ENCODE measurements around the gene TMC4.

Gene TMC4

DNA sequence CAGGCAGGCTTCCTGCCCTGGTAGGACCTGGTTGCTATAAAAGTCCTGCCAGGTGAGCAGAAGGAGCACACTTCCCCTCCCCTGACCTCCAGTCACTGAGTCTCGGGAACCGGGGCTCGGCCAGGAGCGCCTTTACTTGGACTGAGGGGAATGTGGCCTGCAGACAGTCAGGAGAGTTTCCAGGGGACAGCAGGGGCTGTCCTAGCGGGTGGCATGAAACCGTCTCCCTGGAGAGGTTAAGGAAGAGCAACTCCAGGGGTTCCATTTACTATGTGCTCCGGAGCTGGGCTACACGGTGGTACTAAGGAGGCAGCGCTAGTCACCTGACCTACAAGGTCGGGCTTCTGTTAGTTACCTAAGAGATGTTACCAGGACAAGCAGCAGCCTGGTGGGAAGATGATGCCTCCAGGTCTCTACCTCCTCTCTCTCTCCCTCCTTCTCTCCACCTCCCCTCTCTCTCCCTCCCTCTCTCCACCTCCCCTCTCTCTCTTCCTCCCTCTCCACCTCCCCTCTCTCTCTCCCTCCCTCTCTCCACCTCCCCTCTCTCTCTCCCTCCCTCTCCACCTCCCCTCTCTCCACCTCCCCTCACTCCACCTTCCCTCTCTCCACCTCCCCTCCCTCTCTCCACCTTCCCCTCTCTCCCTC lies 39.5 kb downstream of the TMC4 start:
- DNase-seq (ENCODE audit: low read depth) = no peak

DNA sequence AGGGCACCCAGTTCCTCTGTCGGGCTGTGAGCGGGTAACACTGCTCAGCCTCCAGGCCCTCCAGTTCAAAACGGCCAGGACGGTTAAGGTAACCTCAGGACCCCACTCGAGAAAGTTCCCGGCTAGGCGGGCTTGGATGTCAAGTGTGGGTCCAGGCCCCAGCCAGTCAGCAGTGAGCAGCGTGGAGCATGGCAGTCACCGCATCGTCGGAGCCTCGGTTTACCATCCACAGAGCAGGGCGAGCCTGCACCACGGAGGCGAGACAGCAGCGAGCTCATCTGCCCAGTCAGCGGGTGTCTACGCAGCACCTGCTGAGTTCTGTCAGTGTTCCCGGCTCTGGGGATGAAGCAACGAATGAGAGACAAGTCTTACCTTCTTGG lies 43.4 kb downstream of the TMC4 start:
- no peak for DNase-seq (ENCODE audit: low read depth)

DNA sequence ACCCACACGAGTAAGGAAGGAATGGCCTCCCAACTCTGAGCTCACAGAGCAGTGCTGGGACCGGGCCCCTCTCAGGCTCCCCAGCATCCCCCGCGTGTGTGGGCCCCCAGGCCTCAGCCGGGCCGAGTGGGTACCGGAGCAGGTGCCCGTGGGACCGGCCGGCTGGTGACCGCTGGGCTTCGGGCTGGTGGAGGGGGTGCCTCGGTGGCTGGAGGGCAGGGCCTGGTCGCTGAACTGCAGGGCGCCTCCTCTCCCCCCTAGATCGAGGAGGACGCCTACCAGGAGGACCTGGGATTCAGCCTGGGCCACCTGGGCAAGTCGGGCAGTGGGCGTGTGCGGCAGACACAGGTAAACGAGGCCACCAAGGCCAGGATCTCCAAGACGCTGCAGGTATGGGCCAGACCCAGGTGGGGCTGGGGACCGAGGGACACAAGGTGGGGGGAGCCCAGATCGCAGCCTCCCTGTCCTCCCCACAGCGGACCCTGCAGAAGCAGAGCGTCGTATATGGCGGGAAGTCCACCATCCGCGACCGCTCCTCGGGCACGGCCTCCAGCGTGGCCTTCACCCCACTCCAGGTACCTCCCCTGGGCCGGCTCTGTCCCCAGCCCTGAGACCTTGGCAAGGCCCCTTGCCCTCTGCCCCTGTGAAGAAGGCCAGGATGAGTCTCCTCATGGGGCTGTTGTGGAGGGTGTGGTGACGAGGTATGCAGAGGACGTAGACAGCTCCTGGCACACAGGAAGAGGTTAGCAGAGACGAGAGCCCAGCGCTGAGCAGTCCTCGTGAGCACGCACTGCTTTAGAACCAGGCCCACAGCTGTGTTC lies 44.0 kb downstream of the TMC4 start:
- DNase-seq (ENCODE audit: low read depth) = no peak

DNA sequence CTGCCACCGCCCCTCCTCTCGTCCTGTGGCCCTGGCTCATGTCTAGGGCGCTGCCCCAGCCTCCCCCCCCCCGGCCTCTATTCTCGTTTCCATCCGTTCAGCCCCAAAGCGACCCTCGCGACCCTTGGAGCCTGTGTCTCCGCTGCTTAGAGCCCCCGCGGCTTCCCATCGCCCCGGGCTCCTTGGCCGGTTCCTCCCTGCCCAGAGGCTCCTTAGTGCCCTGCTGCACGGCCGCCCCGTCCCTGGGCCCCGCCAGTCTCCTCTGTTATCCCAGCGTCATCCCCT lies 44.6 kb downstream of the TMC4 start:
- DNase-seq (ENCODE audit: low read depth) = no peak

DNA sequence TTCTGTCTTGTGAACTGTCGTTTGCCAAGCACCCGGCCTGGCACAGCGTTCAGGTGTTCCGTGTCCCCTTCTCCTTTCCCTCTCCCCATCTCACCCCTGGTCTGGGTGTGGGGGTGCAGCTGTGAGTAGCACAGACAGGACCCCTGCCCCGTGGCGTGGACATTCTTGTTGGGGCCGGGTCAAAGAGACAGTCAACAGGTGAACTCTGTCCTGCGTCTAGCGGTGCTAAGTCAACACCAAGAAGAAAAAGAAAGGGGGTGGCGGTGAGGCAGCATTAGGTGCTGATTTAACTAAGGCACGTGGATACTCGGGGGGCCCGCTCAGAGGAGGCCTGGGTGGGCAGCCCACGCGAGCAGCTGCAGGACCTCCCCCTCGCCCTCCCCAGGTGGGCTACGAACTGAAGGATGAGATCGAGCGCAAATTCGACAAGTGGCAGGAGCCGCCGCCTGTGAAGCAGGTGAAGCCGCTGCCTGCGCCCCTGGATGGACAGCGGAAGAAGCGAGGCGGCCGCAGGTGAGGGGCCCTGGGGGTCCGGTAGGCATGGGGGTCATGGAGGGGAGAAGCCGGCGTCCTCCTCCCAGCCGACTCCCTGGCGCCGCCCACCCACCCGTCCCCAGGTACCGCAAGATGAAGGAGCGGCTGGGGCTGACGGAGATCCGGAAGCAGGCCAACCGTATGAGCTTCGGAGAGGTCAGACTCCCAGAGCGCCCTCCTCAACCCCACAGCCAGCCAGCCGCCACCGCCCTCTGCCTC lies 45.1 kb downstream of the TMC4 start:
- no peak for DNase-seq (ENCODE audit: low read depth)

DNA sequence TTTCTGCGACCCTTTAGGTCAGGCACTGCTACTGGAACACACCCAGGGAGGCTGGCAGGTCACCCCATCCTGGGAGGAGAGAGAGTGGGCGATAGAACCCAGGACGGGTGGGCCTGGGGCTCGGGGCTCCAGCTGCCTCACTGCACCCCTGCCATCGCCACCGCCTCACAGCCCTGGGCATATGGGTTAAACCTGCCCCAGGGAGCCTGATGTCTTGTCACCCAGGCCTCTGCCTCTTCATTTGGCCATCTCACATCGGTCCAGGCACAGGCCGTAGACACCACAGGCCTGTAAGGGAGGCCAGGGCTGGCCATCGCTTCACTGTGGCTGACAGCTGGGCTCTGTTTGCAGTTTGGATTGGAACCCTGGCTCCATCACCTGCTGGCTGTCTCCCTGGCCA lies 47.2 kb downstream of the TMC4 start:
- no peak for DNase-seq (ENCODE audit: low read depth)

DNA sequence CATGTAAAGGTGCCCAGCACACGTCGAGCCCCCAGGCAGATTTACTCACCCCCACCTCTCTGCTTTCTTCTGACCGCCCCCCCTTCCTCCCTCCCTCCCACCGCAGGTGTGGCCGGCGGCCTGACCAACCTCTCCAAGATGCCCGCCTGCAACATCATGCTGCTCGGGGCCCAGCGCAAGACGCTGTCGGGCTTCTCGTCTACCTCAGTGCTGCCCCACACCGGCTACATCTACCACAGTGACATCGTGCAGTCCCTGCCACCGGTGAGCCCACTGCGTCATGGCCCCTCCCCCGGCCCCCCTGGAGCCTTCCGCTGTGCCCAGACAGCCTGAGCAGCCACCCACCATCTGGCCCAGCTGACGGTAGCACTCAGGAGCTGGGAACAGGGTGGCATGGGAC lies 48.6 kb downstream of the TMC4 start:
- DNase-seq (ENCODE audit: low read depth) = no peak

DNA sequence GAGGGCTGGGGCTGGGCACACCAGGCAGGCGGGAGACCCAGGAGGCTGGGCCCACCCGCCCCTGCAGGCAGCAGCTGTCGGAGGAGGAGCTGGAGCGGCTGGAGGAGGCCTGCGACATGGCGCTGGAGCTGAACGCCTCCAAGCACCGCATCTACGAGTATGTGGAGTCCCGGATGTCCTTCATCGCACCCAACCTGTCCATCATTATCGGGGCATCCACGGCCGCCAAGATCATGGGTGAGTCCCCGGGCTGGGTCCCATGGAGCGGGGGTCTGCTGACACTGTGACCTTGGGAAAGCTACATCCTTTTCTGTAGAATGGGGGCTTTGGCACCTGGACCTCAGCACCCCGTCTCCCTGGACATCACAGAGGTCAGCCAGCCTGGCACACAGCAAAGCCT lies 49.3 kb downstream of the TMC4 start:
- DNase-seq (ENCODE audit: low read depth) = no peak

DNA sequence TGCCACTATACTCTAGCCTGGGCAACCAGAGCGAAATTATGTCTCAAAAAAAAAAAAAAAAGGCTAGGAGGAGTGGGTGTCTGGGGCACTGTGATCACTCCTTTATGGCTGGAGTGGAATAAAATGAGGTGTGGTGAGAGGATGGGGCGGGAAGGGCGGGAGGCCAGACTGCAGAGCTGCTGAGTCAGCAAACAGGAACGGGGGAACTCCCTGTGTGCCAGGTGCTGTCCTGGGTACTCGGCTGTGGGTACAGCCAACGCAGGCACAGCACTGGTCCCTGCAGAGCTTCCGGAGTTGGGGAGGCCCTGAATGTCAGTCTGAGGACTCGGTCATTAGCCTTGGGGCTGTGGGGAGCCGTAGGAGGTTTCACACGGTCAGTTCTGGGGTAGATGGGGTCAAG lies 51.7 kb downstream of the TMC4 start:
- no peak for DNase-seq (ENCODE audit: low read depth)

DNA sequence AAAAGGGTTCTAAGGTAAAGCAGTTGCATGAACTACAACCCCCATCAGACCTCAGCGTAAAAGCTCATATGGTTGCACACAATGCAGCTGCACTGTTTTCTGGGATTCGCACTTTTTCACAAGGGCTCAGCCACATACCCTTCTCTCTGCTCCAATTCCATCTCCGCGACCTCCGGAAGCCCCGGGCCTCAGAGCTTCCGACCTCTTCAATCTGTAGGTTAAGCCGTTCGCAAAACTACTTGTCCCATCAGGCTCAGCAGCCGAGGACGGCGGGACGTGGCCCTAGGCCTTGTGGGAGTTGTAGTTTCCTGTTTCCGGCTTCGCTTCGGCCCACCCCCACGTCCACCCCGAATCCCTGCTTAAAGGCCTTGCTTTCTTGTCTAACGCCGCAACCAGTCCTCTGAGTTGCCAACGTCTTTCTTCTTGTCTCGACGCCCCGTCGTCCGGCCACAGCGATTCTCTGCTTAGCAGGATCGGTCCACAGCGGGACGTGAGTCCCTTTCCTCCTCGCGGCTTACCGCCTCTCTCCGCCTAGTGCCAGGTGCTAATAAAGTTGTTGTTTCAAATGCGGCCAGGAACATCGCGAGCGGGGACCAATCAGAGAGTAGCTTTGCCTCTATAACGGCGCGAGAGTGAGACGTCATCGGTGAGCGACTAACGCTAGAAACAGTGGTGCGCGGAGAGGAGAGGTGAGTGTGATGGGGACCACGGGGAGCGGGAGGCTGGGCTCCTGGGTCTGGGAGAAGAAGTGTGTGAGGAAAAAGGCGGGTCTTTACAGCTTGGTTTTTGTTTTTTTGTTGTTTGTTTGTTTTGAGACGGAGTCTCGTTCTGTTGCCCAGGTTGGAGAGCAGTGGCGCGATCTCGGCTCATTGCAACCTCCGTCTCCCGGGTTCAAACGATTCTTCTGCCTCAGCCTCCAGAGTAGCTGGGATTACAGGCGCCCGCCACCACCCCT lies 57.6 kb downstream of the TMC4 start, which contains the start of the genes PRPF31 and TFPT:
PRPF31 (plus strand) TSS at position 646 of the 955 bp plus-strand sequence. CDS start 2,525 bp downstream, outside the sequence.
TFPT (minus strand) TSS at position 549 of the 955 bp plus-strand sequence; CDS start at position 161, 388 bp downstream.
- peak; percentile 95 for DNase-seq (ENCODE audit: low read depth)

DNA sequence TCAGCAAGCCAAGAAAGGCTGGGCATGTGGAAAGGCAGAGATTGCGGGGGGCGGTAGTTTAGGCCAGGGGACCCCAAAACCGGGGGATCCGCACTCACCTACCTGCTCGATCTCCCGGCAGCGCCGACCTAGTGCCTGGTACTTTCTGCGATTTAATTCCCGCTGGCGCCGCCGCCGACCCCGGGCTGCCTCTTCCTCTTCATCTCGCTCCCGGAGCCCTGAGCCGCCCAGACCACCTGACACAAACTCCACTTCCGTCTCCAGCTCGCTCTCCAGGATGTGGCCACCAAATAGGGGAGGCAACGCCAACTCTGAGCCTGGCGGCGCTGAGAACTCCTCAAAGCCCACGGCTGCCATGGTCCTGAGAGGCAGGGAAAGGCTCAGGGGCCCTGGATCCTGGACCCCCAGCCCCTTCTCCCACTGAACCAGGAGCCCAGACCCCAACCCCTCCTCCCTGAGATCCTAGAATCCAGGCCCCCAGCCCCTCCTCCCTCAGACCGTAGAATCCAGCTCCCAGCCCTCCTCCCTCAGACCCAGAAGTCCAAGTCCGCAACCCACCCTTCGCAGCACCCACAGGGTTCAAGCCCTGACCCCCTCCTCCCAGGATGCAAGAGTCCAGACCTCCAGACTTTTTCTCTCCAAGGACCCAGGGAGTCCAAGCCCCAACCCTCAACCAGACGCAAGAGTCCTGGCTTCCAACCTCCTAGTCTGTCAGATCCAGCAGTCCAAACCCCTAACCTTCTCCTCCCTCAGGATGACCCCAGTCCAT lies 58.4 kb downstream of the TMC4 start:
- no peak for DNase-seq (ENCODE audit: low read depth)
